Mesothelial cell of epicardium (in vitro differentiated cells): ENCODE data around the gene MCRIP2. TPM values are rescaled to one million over a fixed set of nuclear protein-coding genes. Genes with fewer than 3 reads are reported as not detected.
"Not testable (repeated sequence)": the region's sequence is repeated elsewhere in the genome, so short reads cannot be mapped to it uniquely, and the experiment has no call there.

Experiments
- DNase-seq, 2 experiments: peaks; one replicate each; pipeline ENCODE4 v3.0.0; 2021; ENCODE audit warnings: low spot score in 2 of 2; ENCODE audit not compliant: unreplicated experiment in 2 of 2
- H3K27ac Mint-ChIP-seq: 2 replicates; pipeline ENCODE4 v1.8.0; 2021; ENCODE audit warnings: mixed read lengths
- H3K27me3 Mint-ChIP-seq: 2 replicates; pipeline ENCODE4 v1.8.0; 2021; ENCODE audit warnings: low read depth, mixed read lengths
- H3K36me3 Mint-ChIP-seq: 2 replicates; pipeline ENCODE4 v1.8.0; 2021; ENCODE audit warnings: mixed read lengths
- H3K4me1 Mint-ChIP-seq: 2 replicates; pipeline ENCODE4 v1.8.0; 2021; ENCODE audit warnings: mixed read lengths
- H3K4me3 Mint-ChIP-seq: 2 replicates; pipeline ENCODE4 v1.8.0; 2021; ENCODE audit warnings: mild to moderate bottlenecking, moderate library complexity, mixed read lengths
- H3K9me3 Mint-ChIP-seq: 2 replicates; pipeline ENCODE4 v1.8.0; 2021; ENCODE audit warnings: mixed read lengths
- CTCF ChIP-seq: fragments of 200-600 bp; sonication (generic); IDR thresholded peaks from one replicate; pipeline ENCODE4 v1.5.0; 2021; ENCODE audit warnings: antibody characterized with exemption; ENCODE audit not compliant: unreplicated experiment
- total RNA-seq: library from RNA; stranded (reverse); gene quantifications from 3 replicates; pipeline ENCODE4 v1.2.1, GENCODE V29; 2021

MCRIP2 gene
- total RNA-seq, 1 donor from 2014 or later, result 20.5 TPM

- no peak for TF ChIP-seq CTCF
- Mint-ChIP-seq H3K9me3 (no peaks in the 10 kb centered on the region), H3K4me1 (peaks cover 29% of the 10 kb centered on the region), H3K27me3 (no peaks in the 10 kb centered on the region), H3K4me3 (no peak overlapping the region), H3K27ac (no peak overlapping the region), H3K36me3 (peaks cover 11% of the 10 kb centered on the region)
- DNase-seq, result no peak
Observed at GRCh38 chr16:684961-685696, 43.5 kb downstream of the MCRIP2 start.

GRCh38 chr16:685967-686366 lies 44.3 kb downstream of the MCRIP2 start:
- Mint-ChIP-seq H3K27ac (no peak overlapping the region), H3K4me1 (peaks cover 29% of the 10 kb centered on the region), H3K9me3 (no peaks in the 10 kb centered on the region), H3K4me3 (peak overlapping the region; percentile 30), H3K27me3 (peaks cover 4% of the 10 kb centered on the region), H3K36me3 (peaks cover 11% of the 10 kb centered on the region)
- no peak for DNase-seq
- TF ChIP-seq CTCF, result peak; percentile 27

GRCh38 chr16:686459-687260 lies 45.0 kb downstream of the MCRIP2 start:
- peaks cover 10% of the 10 kb centered on the region for H3K36me3 Mint-ChIP-seq
- H3K27ac Mint-ChIP-seq, result no peak overlapping the region
- H3K4me1 Mint-ChIP-seq, result peaks cover 22% of the 10 kb centered on the region
- TF ChIP-seq CTCF, result no peak
- no peak for DNase-seq
- H3K9me3 Mint-ChIP-seq, result no peaks in the 10 kb centered on the region
- peaks cover 11% of the 10 kb centered on the region for H3K27me3 Mint-ChIP-seq
- H3K4me3 Mint-ChIP-seq, result peak overlapping the region; percentile 30

- H3K36me3 Mint-ChIP-seq, result peaks cover 3% of the 10 kb centered on the region
- H3K4me3 Mint-ChIP-seq, result peak overlapping the region; percentile 6
- no peak for TF ChIP-seq CTCF
Observed at GRCh38 chr16:687499-687898, 45.9 kb downstream of the MCRIP2 start.

GRCh38 chr16:689175-689897 lies 47.7 kb downstream of the MCRIP2 start:
- Mint-ChIP-seq H3K4me3 (peak overlapping the region; percentile 89), H3K27ac (no peak overlapping the region), H3K9me3 (no peaks in the 10 kb centered on the region), H3K4me1 (peaks cover 17% of the 10 kb centered on the region), H3K36me3 (peaks cover 2% of the 10 kb centered on the region), H3K27me3 (peaks cover 35% of the 10 kb centered on the region)
- DNase-seq, result no peak
- no peak for TF ChIP-seq CTCF

More at GRCh38 chr16:687499-687898, 45.9 kb downstream of the MCRIP2 start:
- Mint-ChIP-seq H3K27ac (no peak overlapping the region), H3K9me3 (no peaks in the 10 kb centered on the region), H3K27me3 (peaks cover 19% of the 10 kb centered on the region), H3K4me1 (peaks cover 18% of the 10 kb centered on the region)
- no peak for DNase-seq

- H3K27ac Mint-ChIP-seq, DNase-seq, H3K36me3 Mint-ChIP-seq, H3K9me3 Mint-ChIP-seq: not testable (repeated sequence)
- peaks cover 20% of the 10 kb centered on the region for H3K4me1 Mint-ChIP-seq
- peak overlapping the region; percentile 89 for H3K4me3 Mint-ChIP-seq
- H3K27me3 Mint-ChIP-seq, result peaks cover 51% of the 10 kb centered on the region
Observed at GRCh38 chr16:691242-691641, 49.6 kb downstream of the MCRIP2 start.
